ENCODE data around the gene CFAP52.

Gene CFAP52, protein sequence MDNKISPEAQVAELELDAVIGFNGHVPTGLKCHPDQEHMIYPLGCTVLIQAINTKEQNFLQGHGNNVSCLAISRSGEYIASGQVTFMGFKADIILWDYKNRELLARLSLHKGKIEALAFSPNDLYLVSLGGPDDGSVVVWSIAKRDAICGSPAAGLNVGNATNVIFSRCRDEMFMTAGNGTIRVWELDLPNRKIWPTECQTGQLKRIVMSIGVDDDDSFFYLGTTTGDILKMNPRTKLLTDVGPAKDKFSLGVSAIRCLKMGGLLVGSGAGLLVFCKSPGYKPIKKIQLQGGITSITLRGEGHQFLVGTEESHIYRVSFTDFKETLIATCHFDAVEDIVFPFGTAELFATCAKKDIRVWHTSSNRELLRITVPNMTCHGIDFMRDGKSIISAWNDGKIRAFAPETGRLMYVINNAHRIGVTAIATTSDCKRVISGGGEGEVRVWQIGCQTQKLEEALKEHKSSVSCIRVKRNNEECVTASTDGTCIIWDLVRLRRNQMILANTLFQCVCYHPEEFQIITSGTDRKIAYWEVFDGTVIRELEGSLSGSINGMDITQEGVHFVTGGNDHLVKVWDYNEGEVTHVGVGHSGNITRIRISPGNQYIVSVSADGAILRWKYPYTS

DNA sequence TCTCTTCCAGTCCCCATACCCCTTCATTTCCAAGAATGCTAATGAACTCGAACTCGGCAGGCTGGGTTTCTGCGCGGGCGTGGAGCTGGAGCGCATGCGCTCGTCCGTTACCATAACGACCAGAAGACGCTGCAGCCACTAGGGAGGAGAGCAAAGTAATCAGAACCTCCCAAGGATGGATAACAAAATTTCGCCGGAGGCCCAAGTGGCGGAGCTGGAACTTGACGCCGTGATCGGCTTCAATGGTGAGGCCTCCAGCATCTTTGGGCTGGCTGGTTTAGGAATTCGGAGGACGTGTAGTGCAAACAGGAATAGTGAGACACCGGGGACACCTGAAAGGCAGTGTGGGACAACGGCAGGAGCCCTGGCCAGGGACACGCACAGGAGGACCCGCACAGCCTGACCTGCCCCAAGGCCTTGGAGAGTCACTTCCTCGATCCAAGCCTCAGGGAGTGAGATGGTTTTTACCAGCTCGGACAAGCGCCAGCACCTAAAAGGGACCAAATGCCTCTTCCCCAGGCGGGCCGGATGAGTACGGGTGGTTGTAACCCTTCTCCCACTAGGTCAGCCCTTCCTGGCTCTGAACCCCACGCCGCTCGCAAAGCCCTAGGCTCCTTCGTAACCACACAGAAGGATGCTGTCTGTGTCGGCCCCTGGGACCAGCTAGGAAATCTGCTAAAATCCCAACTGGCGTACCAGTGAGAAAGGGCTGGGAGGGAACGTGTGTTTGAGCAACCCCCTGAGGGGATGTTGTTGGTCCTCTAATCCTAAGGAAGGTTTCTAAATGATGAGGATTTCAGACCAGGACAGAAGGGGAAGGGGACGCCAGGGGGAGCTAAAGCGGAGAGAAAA lies at the start of gene CFAP52:
TSS of gene CFAP52 (plus strand) at position 122 of the 852 bp plus-strand sequence. CDS start at position 176, 54 bp downstream.
- H4K20me1 ChIP-seq (ENCODE audit: insufficient read depth, low read length): no peaks in the 10 kb centered on the region
- H2AFZ ChIP-seq (ENCODE audit: low read depth, low read length): peak within 1 kb of the TSS; percentile 97
- peaks cover 7% of the 10 kb centered on the region for H3K79me2 ChIP-seq (ENCODE audit: low read length)
- no peaks in the 10 kb centered on the region for H3K9me3 ChIP-seq (ENCODE audit: insufficient read depth, low read length)
- H3K4me1 ChIP-seq (ENCODE audit: low read length): peaks cover 6% of the 10 kb centered on the region; the same call in 1 of the 2 replicates
- TF ChIP-seq EZH2phosphoT487 (IDR thresholded peaks at IDR 0.05; ENCODE audit: low read depth): no peak
- TF ChIP-seq, protein P1, sequence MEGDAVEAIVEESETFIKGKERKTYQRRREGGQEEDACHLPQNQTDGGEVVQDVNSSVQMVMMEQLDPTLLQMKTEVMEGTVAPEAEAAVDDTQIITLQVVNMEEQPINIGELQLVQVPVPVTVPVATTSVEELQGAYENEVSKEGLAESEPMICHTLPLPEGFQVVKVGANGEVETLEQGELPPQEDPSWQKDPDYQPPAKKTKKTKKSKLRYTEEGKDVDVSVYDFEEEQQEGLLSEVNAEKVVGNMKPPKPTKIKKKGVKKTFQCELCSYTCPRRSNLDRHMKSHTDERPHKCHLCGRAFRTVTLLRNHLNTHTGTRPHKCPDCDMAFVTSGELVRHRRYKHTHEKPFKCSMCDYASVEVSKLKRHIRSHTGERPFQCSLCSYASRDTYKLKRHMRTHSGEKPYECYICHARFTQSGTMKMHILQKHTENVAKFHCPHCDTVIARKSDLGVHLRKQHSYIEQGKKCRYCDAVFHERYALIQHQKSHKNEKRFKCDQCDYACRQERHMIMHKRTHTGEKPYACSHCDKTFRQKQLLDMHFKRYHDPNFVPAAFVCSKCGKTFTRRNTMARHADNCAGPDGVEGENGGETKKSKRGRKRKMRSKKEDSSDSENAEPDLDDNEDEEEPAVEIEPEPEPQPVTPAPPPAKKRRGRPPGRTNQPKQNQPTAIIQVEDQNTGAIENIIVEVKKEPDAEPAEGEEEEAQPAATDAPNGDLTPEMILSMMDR (IDR thresholded peaks at IDR 0.05; ENCODE audit: low read depth, low read length): peak; percentile 64
- H3K4me2 ChIP-seq (ENCODE audit: low read length): peak within 1 kb of the TSS; percentile 83
- peak within 1 kb of the TSS; percentile 29 for H3K27ac ChIP-seq (ENCODE audit: low read length)
- H3K27me3 ChIP-seq (ENCODE audit: low read depth, low read length): no peaks in the 10 kb centered on the region
- no peaks in the 10 kb centered on the region for H3K36me3 ChIP-seq (replicated peaks; ENCODE audit: low read depth, low read length)
- H3K9ac ChIP-seq (ENCODE audit: low read length): peak within 1 kb of the TSS; percentile 74
- H3K4me3 ChIP-seq (ENCODE audit: low read length): peak within 1 kb of the TSS; percentile 92

DNA sequence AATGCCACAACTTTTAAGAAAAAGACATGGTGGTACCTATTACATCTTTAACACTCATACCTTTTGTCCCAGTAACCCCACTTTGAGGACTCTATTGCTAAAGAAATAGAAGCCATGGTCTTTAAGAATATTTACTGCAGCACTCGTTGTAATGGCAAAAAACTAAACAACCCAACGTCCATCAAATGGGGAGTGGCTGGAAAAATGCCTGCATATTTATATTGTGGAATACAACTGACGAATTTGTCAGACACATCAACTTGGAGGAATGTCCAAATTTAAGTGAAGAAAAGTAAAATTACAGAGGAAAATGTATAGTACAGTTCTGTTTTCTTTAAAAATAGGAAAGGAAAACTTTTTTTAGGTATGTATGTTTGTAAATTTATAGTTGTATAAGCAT lies 48.7 kb upstream of the CFAP52 start:
- Histone ChIP-seq H3K4me3 (ENCODE audit: low read length) (no peak overlapping the region), H3K36me3 (replicated peaks; ENCODE audit: low read depth, low read length) (no peaks in the 10 kb centered on the region), H3K27me3 (ENCODE audit: low read depth, low read length) (no peaks in the 10 kb centered on the region), H4K20me1 (ENCODE audit: insufficient read depth, low read length) (no peaks in the 10 kb centered on the region), H3K4me1 (ENCODE audit: low read length) (no peaks in the 10 kb centered on the region), H3K4me2 (ENCODE audit: low read length) (no peak overlapping the region), H3K9ac (ENCODE audit: low read length) (no peak overlapping the region), H3K27ac (ENCODE audit: low read length) (no peak overlapping the region), H3K79me2 (ENCODE audit: low read length) (no peaks in the 10 kb centered on the region), H2AFZ (ENCODE audit: low read depth, low read length) (no peak overlapping the region), H3K9me3 (ENCODE audit: insufficient read depth, low read length) (no peaks in the 10 kb centered on the region)
- TF ChIP-seq, protein P1 (IDR thresholded peaks at IDR 0.05; ENCODE audit: low read depth, low read length): no peak
- no peak for TF ChIP-seq EZH2phosphoT487 (IDR thresholded peaks at IDR 0.05; ENCODE audit: low read depth)

DNA sequence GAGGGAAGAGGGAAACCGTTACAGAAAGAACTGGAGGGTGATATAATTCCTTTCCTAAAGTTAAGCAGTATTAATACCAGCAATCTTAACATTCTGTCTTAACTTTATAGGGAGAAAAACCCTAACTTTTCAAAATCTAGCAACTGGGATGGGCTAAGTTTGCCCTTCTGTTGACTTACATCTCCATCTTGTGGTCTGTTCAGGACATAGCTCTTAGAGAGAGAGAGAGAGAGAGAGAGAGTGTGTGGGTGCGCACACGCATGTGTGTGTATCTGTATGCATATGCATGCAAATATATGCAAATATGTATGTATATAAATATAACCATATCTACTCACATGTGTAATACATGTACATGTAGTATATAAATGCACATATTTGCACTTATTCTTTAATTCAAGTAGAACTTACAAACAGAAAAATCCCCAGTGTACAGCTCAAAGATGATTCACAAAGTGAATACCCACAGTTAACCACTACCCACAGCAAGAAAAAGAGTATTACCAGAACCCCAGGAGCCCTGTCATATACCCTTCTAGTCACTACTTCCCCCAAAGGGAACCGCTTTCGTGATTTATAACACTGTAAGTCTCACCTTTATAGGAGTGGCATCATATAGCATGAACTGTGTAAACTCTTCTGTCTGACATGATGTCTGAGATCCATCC lies 47.3 kb upstream of the CFAP52 start:
- Histone ChIP-seq H3K27me3 (ENCODE audit: low read depth, low read length) (no peaks in the 10 kb centered on the region), H4K20me1 (ENCODE audit: insufficient read depth, low read length) (no peaks in the 10 kb centered on the region), H3K4me1 (ENCODE audit: low read length) (no peaks in the 10 kb centered on the region), H3K36me3 (replicated peaks; ENCODE audit: low read depth, low read length) (no peaks in the 10 kb centered on the region), H3K9ac (ENCODE audit: low read length) (no peak overlapping the region), H2AFZ (ENCODE audit: low read depth, low read length) (no peak overlapping the region), H3K4me3 (ENCODE audit: low read length) (no peak overlapping the region), H3K79me2 (ENCODE audit: low read length) (no peaks in the 10 kb centered on the region), H3K9me3 (ENCODE audit: insufficient read depth, low read length) (no peaks in the 10 kb centered on the region), H3K4me2 (ENCODE audit: low read length) (no peak overlapping the region), H3K27ac (ENCODE audit: low read length) (no peak overlapping the region)
- TF ChIP-seq EZH2phosphoT487 (IDR thresholded peaks at IDR 0.05; ENCODE audit: low read depth): no peak
- TF ChIP-seq, protein P1 (IDR thresholded peaks at IDR 0.05; ENCODE audit: low read depth, low read length): peak; percentile 57
